ENCODE data around the gene SYF2.
"Not testable (repeated sequence)": the region's sequence is repeated elsewhere in the genome, so short reads cannot be mapped to it uniquely, and the experiment has no call there.

Gene SYF2

GRCh38 chr1:25245809-25246599 is 13.7 kb upstream of the SYF2 start:
- DNase-seq, result no peak

DNA sequence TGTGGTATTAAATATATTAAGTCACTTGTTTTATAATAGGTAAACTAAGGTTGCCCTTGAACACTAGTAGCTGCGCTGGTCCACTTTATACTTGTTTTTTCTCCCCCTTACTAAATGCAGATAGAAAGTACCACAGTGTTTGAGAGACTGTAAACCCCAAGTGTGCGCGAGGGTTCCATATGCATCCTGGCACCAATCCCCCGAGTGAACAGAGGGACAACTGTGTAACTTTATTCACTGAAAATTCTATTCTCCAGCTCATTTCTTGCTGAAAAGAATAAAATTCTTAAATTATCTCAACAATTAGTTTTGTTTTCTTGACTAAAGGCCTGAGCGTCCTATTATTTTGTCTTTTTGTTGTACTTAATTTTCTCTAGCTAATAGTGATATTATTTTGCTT is 13.1 kb upstream of the SYF2 start:
- DNase-seq, result no peak

GRCh38 chr1:25243907-25244306 is 11.6 kb upstream of the SYF2 start:
- DNase-seq, result no peak

GRCh38 chr1:25239681-25240541 is 7.6 kb upstream of the SYF2 start:
- DNase-seq, result peak; percentile 96

DNA sequence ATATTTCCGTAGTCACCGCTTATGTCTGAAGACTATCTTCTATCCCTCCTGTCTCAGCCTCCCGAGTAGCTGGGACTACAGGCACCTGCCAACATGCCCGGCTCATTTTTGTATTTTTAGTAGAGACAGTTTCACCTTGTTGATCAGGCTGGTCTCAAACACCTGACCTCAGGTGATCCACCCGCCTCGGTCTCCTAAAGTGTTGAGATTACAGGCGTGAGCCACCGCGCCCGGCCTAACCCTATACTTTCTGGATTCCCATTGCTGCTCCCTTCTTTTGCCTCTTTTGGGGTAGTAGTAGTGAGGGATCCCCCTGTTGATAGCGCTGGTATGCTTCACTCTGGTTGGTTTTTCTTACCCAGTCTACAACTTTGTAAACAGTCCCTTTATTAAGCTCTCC is 5.7 kb upstream of the SYF2 start:
- no peak for DNase-seq

DNA sequence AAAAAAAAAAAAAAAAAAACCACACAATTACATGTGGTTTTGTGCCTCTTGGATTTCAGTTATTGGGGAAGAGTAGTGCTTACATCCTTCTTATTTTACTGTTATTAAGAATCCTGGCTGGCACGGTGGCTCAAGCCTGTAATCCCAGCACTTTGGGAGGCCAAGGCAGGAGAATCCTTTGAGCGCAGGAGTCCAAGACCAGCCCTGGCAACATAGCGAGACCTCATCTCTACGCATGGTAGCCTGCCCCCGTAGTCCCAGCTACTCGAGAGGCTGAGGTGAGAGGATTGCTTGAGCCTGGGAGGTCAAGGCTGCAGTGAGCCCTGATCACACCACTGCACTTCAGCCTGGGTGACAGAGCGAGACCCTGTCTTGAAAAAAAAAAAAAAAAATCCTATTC is 4.0 kb upstream of the SYF2 start:
- DNase-seq, result not testable (repeated sequence)

GRCh38 chr1:25235411-25235810 is 3.1 kb upstream of the SYF2 start:
- not testable (repeated sequence) for DNase-seq

GRCh38 chr1:25232866-25233784 is 823 bp upstream of the SYF2 start:
- DNase-seq, result peak; percentile 72

GRCh38 chr1:25223471-25223870 is 8.8 kb downstream of the SYF2 start:
- no peak for DNase-seq

DNA sequence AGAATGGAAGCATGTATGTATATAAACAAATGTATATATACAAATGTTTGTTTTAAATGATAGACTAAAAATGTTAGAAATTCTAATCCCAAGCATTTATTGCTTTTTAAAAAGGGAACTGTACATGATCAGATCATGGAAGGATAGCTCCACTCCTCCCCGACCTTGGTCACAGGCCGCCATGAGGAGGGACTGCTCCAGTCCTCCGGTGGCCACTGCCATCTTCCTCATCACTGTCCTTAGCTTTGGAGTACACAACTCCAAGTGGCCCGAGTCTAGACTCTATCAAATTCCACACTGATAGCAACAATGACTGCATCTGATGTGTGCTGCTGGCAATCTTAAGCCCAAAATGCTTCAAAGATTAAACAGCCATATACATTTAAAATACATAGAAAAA is 9.7 kb downstream of the SYF2 start:
- no peak for DNase-seq

GRCh38 chr1:25220666-25221065 is 11.6 kb downstream of the SYF2 start:
- DNase-seq, result no peak

GRCh38 chr1:25219661-25220251 is 12.5 kb downstream of the SYF2 start:
- DNase-seq, result no peak

GRCh38 chr1:25217598-25218232 is 14.6 kb downstream of the SYF2 start:
- no peak for DNase-seq

DNA sequence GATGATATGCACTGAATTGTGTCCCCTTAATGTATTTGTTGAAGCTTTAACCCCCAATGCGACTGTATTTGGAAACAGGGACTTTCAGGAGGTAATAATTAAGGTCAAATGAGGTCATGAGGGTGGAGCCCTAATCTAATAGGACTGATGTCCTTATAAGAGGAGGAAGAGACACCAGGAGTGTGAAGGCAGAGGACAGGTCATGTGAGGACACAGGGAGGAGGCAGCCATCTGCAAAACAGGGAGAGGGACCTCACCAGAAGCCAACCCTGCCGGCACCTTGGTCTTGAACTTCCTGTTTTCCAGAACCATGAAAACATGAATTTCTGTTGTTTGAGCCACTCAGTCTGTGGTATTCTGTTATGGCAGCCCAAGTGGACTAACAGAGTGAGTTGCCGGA is 15.3 kb downstream of the SYF2 start:
- DNase-seq, result no peak

DNA sequence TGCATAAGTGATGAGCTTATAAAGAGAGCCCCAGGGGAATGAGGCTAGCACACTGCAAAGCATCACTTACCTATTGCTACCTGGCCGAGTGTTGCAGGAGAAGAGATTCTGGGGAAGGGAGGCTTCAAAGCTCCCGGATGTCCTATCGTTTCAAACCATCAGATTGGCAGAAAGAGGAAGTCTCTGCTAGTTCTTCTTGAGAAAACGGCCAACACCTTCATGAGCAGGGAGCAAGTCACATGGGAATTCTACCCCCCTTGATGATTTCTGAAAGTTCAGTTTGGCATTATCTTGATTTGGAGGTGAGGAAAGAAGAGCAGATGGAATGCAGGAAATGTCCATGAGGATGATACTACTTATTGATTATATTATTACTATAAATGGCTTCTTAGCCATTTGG is 16.2 kb downstream of the SYF2 start:
- no peak for DNase-seq

DNA sequence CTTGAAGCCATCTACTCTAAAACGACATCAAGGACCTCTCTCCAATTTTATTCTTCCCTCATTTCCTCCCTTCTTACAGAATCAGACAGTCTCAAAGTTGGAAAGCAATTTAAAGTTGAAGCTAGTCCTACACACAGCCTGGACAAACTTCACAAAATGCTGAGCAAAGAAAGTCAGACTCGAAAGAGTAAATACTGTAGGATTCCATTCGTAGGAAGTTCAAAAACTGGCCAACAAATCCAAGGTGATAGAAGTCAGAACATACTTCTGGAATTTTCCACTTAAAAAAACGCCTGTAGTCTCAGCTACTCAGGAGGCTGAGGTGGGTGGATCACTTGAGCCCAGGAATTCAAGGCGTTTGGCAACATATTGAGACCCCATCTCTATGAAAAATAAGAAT is 19.6 kb downstream of the SYF2 start:
- DNase-seq, result no peak

GRCh38 chr1:25210728-25211127 is 21.6 kb downstream of the SYF2 start:
- no peak for DNase-seq

DNA sequence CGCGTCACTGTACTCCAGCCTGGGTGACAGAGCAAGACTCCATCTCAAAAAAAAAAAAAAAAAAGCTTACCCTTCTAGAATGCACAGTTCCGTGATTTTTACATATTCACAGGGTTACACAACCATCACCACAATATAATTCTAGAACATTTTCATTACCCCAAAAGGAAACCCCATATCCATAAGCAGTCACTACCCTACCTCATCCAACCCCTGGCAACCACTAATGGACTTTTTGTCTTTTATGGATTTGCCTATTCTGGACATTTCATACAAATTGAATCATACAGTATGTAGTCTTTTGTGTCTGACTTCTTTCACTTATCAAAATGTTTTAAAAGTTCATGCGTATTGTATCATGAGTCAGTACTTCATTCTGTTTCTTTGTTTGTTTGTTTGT is 22.8 kb downstream of the SYF2 start:
- no peak for DNase-seq

DNA sequence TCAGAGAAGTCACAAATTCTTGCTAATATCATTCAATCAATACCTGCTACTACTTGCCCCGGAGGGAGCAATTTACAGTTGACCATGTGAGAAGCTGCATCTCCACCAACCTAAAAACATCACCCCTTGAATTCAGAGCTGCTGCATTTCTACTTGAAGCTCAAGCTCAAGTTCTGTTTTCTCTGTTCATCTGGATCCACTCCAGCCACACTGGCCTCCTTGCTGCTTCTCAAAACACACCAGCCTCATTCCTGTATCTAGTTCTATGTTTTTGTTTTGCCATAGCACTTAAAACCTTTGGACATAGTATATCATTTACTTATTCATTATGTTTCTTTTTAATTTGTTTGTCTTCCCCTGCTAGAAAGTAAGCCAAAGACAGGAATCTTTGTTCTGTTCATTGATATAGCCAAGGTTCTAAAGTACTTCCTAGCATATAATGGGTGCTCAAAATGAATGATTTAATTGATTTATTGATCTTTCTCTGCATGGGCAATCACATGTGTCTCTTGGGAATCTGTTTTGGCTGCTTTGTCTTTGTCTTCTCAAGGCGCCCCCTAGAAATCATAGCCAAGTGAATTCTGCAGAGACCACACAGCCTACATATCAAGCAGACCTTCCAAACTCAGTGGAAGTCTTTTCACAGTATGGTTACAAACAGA is 23.6 kb downstream of the SYF2 start:
- DNase-seq, result no peak

DNA sequence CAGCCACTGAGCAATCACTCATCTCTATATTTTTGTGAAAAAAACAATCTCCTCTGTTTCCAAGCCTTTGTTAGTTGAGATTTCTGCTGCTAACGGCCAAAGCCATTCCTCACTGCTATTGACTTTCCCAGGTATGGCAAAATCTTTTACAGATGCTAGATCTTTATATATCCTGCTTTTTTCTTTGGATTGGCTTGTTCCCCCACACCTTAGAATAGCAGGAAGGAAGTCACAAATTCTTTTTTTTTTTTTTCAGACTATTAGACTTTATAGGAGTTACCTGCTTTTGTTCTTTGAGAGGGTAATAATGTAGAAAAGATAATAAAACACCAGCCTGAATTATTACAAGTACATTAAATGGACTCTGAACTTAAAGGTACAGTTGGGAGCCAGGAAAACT is 24.2 kb downstream of the SYF2 start:
- DNase-seq, result no peak

DNA sequence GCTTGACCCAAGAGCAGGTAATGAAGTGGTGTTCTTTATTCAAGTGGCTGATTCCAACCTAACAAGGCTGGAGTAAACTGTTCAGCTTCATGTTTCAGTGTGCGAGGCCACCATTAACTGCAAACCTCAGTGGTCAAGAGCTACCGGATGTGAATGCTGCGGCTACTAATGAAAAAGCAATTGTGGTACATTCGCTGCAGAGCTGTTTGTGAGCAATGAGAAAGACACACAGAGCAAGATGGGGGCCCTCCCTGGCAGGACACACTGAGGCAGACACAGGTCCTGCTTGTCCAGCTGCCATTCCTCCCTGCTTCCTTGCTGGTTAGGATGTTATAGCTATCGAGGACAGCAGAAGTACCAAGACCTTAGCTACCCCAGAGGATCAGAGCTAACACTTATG is 26.1 kb downstream of the SYF2 start:
- no peak for DNase-seq

GRCh38 chr1:25205786-25206185 is 26.5 kb downstream of the SYF2 start:
- no peak for DNase-seq
